Lower lobe of right lung (tissue), 2 donors: ENCODE measurements around the gene TBL1X. TPM values are rescaled to one million over a fixed set of nuclear protein-coding genes. Genes with fewer than 3 reads are reported as not detected.

Experiments used
- ATAC-seq, 2 donors: fragments of 200-7000 bp; cut with Tn5 transposase; one replicate each; pipeline ENCODE4 v1.9.1; 2020 to 2022; ENCODE audit warnings: mild to moderate bottlenecking in 2 of 2, moderate library complexity in 2 of 2
- DNase-seq: peaks from one replicate; pipeline ENCODE4 v3.0.0-alpha.2; 2020
- H3K27ac ChIP-seq: fragments of 200-600 bp; one replicate; pipeline ENCODE4 v1.8.0; 2022
- H3K27me3 ChIP-seq: fragments of 200-600 bp; one replicate; pipeline ENCODE4 v1.8.0; 2022; ENCODE audit warnings: low read depth
- H3K36me3 ChIP-seq: fragments of 200-600 bp; one replicate; pipeline ENCODE4 v1.8.0; 2022; ENCODE audit warnings: mild to moderate bottlenecking
- H3K4me1 ChIP-seq: fragments of 200-600 bp; one replicate; pipeline ENCODE4 v1.8.0; 2022
- H3K4me3 ChIP-seq: fragments of 200-600 bp; one replicate; pipeline ENCODE4 v1.8.0; 2022; ENCODE audit warnings: mild to moderate bottlenecking
- H3K9me3 ChIP-seq: fragments of 200-600 bp; one replicate; pipeline ENCODE4 v1.8.0; 2022
- CTCF ChIP-seq: fragments of 200-600 bp; IDR thresholded peaks from one replicate; pipeline ENCODE4 v1.8.0; 2022; ENCODE audit warnings: antibody characterized with exemption, mild to moderate bottlenecking
- intact Hi-C: fragments of 100-400 bp; cut with DNase I; formaldehyde crosslinking; loops from one replicate; pipeline ENCODE4 v1.11.0; 2022
- total RNA-seq: library from RNA; stranded (reverse); fragmentation: NEBNext Ultra II Directional; extraction: Animal tissue kit (Norgen Biotek cat#: 25700); gene quantifications from one replicate; pipeline ENCODE4 v1.2.1, GENCODE V29; 2021
- donor health status: DM: no; HTN: yes; CAD: no; lungs with severe emphysema.

TBL1X gene
- total RNA-seq, 1 donor from 2014 or later: 21.4 TPM

GRCh38 chrX:9657590-9658256 is 192.9 kb downstream of the TBL1X start:
- H3K27me3 ChIP-seq: no peaks in the 10 kb centered on the region
- H3K9me3 ChIP-seq: no peaks in the 10 kb centered on the region
- H3K4me1 ChIP-seq: no peaks in the 10 kb centered on the region
- no peak overlapping the region for H3K27ac ChIP-seq
- intact Hi-C loops: no loop called here
- DNase-seq (no peak), ATAC-seq (no peak)
- TF ChIP-seq CTCF: no peak
- H3K36me3 ChIP-seq: no peaks in the 10 kb centered on the region
- no peak overlapping the region for H3K4me3 ChIP-seq

- no peaks in the 10 kb centered on the region for H3K36me3 ChIP-seq
- H3K9me3 ChIP-seq: no peaks in the 10 kb centered on the region
- DNase-seq (no peak), ATAC-seq (no peak)
- intact Hi-C loops: no loop called here
- no peaks in the 10 kb centered on the region for H3K27me3 ChIP-seq
- TF ChIP-seq CTCF: no peak
- no peaks in the 10 kb centered on the region for H3K4me1 ChIP-seq
- H3K27ac ChIP-seq: no peak overlapping the region
- no peak overlapping the region for H3K4me3 ChIP-seq
These were observed 193.6 kb downstream of the TBL1X start for GRCh38 chrX:9658409-9658808.

GRCh38 chrX:9659571-9660195 is 194.8 kb downstream of the TBL1X start:
- no peak for ATAC-seq

GRCh38 chrX:9662148-9662547 is 197.3 kb downstream of the TBL1X start:
- Histone ChIP-seq H3K36me3 (no peaks in the 10 kb centered on the region), H3K4me3 (no peak overlapping the region), H3K9me3 (no peaks in the 10 kb centered on the region), H3K27me3 (no peaks in the 10 kb centered on the region), H3K4me1 (no peaks in the 10 kb centered on the region), H3K27ac (no peak overlapping the region)
- no peak for TF ChIP-seq CTCF
- intact Hi-C loops: no loop called here
- ATAC-seq (no peak), DNase-seq (no peak)

More at GRCh38 chrX:9659571-9660195, 194.8 kb downstream of the TBL1X start:
- Histone ChIP-seq H3K9me3 (no peaks in the 10 kb centered on the region), H3K27me3 (no peaks in the 10 kb centered on the region), H3K4me3 (no peak overlapping the region), H3K27ac (no peak overlapping the region), H3K36me3 (no peaks in the 10 kb centered on the region), H3K4me1 (no peaks in the 10 kb centered on the region)
- TF ChIP-seq CTCF: no peak
- no peak for DNase-seq
- intact Hi-C loops: no loop called here

GRCh38 chrX:9663216-9663615 is 198.4 kb downstream of the TBL1X start:
- DNase-seq: no peak
- Histone ChIP-seq H3K4me1 (no peaks in the 10 kb centered on the region), H3K9me3 (no peaks in the 10 kb centered on the region), H3K4me3 (no peak overlapping the region), H3K36me3 (no peaks in the 10 kb centered on the region), H3K27ac (no peak overlapping the region), H3K27me3 (no peaks in the 10 kb centered on the region)
- ATAC-seq: no peak
- intact Hi-C loops: no loop called here
- TF ChIP-seq CTCF: no peak
